Fibroblast of skin of left quadriceps (primary cell): ENCODE data around the gene IGHMBP2.

Source experiments
- DNase-seq, 2 experiments: peaks; one replicate each; pipeline ENCODE4 v3.0.0-alpha.2; 2013; ENCODE audit warnings: low read depth in 2 of 2

The IGHMBP2 gene

DNA sequence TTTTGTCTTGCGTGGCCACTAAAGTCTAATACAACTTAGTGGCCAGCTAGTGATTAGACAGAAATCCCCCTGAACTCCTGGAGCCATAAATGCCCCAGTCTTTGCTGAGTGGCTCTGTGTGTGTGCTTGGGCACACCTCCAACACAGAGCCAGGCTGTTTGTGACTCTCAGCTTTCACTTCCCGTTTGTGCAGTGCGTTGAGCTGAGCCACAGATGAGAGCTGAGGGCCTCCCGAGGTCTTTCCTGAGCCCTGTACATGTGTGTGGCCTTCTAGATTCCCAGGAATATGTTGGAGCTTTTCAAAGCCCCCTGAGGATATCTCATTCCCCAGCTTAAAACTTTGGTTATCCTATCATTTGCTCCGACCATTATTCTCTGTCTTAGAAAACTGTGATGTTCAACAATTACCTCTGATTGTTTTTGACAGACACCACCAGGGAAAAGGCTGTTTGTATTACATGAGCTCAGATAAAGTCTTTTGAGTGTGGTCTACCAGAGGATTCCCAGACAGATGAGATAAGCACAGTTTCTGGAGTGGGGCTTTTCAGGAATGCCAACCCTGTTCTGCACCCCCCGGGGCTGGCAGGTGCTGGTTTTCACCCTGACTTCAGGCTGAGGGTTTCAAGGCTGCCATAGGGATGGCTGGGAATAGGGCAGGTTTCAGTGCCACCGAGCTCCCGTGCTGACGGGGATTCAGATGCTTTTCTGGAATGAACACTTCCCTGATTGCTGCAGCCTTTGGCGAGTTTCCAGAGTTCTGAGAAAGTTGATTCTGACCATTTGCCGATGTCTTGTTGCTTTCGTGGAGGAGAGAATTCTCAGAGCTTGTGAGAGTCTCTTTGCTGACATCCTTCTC, 23.8 kb downstream of the IGHMBP2 start:
- no peak for DNase-seq

GRCh38 chr11:68928136-68928880, 24.6 kb downstream of the IGHMBP2 start:
- no peak for DNase-seq

GRCh38 chr11:68929135-68929534, 25.4 kb downstream of the IGHMBP2 start:
- no peak for DNase-seq

- no peak for DNase-seq
Observed at GRCh38 chr11:68929706-68930570, 26.2 kb downstream of the IGHMBP2 start.

GRCh38 chr11:68930991-68931855, 27.5 kb downstream of the IGHMBP2 start:
- no peak for DNase-seq

- no peak for DNase-seq
Observed at GRCh38 chr11:68931911-68932310, 28.2 kb downstream of the IGHMBP2 start.

- no peak for DNase-seq
Observed at GRCh38 chr11:68932358-68932757, 28.7 kb downstream of the IGHMBP2 start.

GRCh38 chr11:68932933-68933577, 29.4 kb downstream of the IGHMBP2 start:
- no peak for DNase-seq

- DNase-seq = no peak
Observed at GRCh38 chr11:68933605-68934320, 30.1 kb downstream of the IGHMBP2 start.

GRCh38 chr11:68934321-68934645, 30.6 kb downstream of the IGHMBP2 start:
- DNase-seq = no peak

- no peak for DNase-seq
Observed at GRCh38 chr11:68934666-68935065, 31.0 kb downstream of the IGHMBP2 start.

- DNase-seq = no peak
Observed at GRCh38 chr11:68935066-68935465, 31.4 kb downstream of the IGHMBP2 start.

- DNase-seq = no peak
Observed at GRCh38 chr11:68935516-68936357, 32.0 kb downstream of the IGHMBP2 start.

GRCh38 chr11:68936358-68936636, 32.6 kb downstream of the IGHMBP2 start:
- no peak for DNase-seq

- DNase-seq = no peak
Observed at GRCh38 chr11:68936676-68937620, 33.3 kb downstream of the IGHMBP2 start.

- DNase-seq = no peak
Observed at GRCh38 chr11:68938088-68938487, 34.4 kb downstream of the IGHMBP2 start.

- DNase-seq = no peak
Observed at GRCh38 chr11:68938816-68939582, 35.3 kb downstream of the IGHMBP2 start.
